CD4-positive, alpha-beta memory T cell (primary cell): ENCODE measurements around the gene SHFL. TPM values are rescaled to one million over a fixed set of nuclear protein-coding genes. Genes with fewer than 3 reads are reported as not detected.

Experiments used
- CTCF ChIA-PET: fragments of 350-600 bp; sonication (Branson Sonifier 250); formaldehyde crosslinking; loops from one replicate; lab custom pipeline; 2021; ENCODE audit warnings: inconsistent platforms; ENCODE audit not compliant: partially characterized antibody; lab: Charles Lee
- POLR2A ChIA-PET: fragments of 350-600 bp; sonication (Branson Sonifier 250); formaldehyde crosslinking; loops from one replicate; lab custom pipeline; 2021; ENCODE audit not compliant: partially characterized antibody; lab: Charles Lee
- DNase-seq, 5 donors: peaks; one replicate each; pipeline versions ENCODE4 v3.0.0 to v3.0.0-alpha.2; 2020 to 2022; ENCODE audit warnings: mixed read lengths in 1 of 5
- H3K27ac ChIP-seq: one replicate; pipeline ENCODE4 v1.7.0; 2013; ENCODE audit warnings: low read depth, low read length
- H3K27me3 ChIP-seq: 2 replicates; pipeline ENCODE4 v1.7.0; 2013; ENCODE audit warnings: mild to moderate bottlenecking, low read length, moderate library complexity; ENCODE audit not compliant: insufficient read depth
- H3K36me3 ChIP-seq: 2 replicates; pipeline ENCODE4 v1.7.0; 2013; ENCODE audit warnings: mild to moderate bottlenecking, low read length, moderate library complexity; ENCODE audit not compliant: insufficient read depth
- H3K4me1 ChIP-seq: 2 replicates; pipeline ENCODE4 v1.7.0; 2013; ENCODE audit warnings: mild to moderate bottlenecking, low read length, moderate library complexity; ENCODE audit not compliant: insufficient read depth
- H3K4me3 ChIP-seq, 2 donors: one replicate each; pipeline ENCODE4 v1.7.0; 2013; ENCODE audit warnings: low read length in 2 of 2, mild to moderate bottlenecking in 1 of 2
- H3K9me3 ChIP-seq, 2 donors: one replicate each; pipeline ENCODE4 v1.7.0; 2013; ENCODE audit warnings: low read length in 2 of 2, control low read depth in 1 of 2; ENCODE audit not compliant: control insufficient read depth in 1 of 2
- H3K27ac Mint-ChIP-seq, 7 donors: one replicate each; pipeline ENCODE4 v1.8.0; 2020 to 2021; ENCODE audit warnings: mixed read lengths in 7 of 7, mild to moderate bottlenecking in 6 of 7, inconsistent platforms in 3 of 7, moderate library complexity in 3 of 7
- H3K27me3 Mint-ChIP-seq, 2 donors: one replicate each; pipeline ENCODE4 v1.8.0; 2020 to 2021; ENCODE audit warnings: mixed read lengths in 2 of 2
- H3K36me3 Mint-ChIP-seq, 2 donors: one replicate each; pipeline ENCODE4 v1.8.0; 2020 to 2021; ENCODE audit warnings: mixed read lengths in 2 of 2, inconsistent platforms in 1 of 2, mild to moderate bottlenecking in 1 of 2
- H3K4me1 Mint-ChIP-seq, 4 donors: one replicate each; pipeline ENCODE4 v1.8.0; 2020 to 2021; ENCODE audit warnings: mixed read lengths in 4 of 4, mild to moderate bottlenecking in 1 of 4
- H3K4me3 Mint-ChIP-seq, 8 donors: one replicate each; pipeline ENCODE4 v1.8.0; 2020 to 2021; ENCODE audit warnings: mixed read lengths in 8 of 8, mild to moderate bottlenecking in 7 of 8, moderate library complexity in 6 of 8, inconsistent platforms in 3 of 8
- H3K9me3 Mint-ChIP-seq, 8 donors: one replicate each; pipeline ENCODE4 v1.8.0; 2020 to 2021; ENCODE audit warnings: mixed read lengths in 8 of 8, mild to moderate bottlenecking in 5 of 8, inconsistent platforms in 3 of 8, moderate library complexity in 1 of 8
- intact Hi-C: fragments of 100-400 bp; cut with micrococcal nuclease; formaldehyde crosslinking; loops from one replicate; pipeline ENCODE4 v1.15.1; 2023
- polyA plus RNA-seq, 2 donors: library from polyadenylated mRNA; unstranded; fragments of 300-500 nt; fragmentation: Illumina TruSeq; gene quantifications; one replicate each; pipeline ENCODE4 v1.2.3, GENCODE V29; 2021
- total RNA-seq, 2 experiments: library from RNA; stranded (reverse); gene quantifications; one replicate each; pipeline ENCODE4 v1.2.3, GENCODE V29; 2021

The SHFL gene
- total and polyA plus RNA-seq, 4 experiments from 2014 or later: 25.7 to 112 (median 85.0) TPM

DNA sequence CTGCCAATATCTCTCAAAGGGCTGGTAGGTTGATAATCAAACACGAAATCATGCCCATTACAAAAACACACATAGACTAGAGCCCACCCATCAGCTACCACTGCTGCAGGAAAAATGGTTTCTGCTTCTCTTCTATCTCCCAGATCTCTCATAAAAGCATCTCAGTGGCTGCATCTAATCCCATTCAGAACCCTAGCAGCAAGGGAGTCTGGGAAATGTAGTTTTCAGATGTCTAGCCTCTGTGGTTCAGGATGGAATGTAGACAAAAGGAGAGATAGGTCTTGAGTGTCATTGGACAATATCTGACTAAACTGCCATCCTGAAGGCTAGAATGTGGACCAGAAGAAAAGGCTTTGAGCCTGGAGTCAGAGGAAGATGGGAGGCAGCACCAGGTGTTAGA, 40.7 kb upstream of the SHFL start:
- no peaks in the 10 kb centered on the region for H3K36me3 Mint-ChIP-seq
- H3K27me3 ChIP-seq: no peaks in the 10 kb centered on the region
- peaks cover 0 to 8% (median under 1%) of the 10 kb centered on the region in 8 donors for H3K9me3 Mint-ChIP-seq
- no peak overlapping the region for H3K27ac Mint-ChIP-seq
- ChIA-PET CTCF (no interaction called here), POLR2A (no interaction called here)
- H3K4me1 ChIP-seq: no peaks in the 10 kb centered on the region
- H3K4me3 ChIP-seq: no peak overlapping the region
- H3K4me1 Mint-ChIP-seq: peaks cover 0 to 4% (median 0%) of the 10 kb centered on the region in 4 donors
- no peak for DNase-seq
- peak overlapping the region in 1 of 8 donors; percentile 47 for H3K4me3 Mint-ChIP-seq
- no peak overlapping the region for H3K27ac ChIP-seq
- H3K9me3 ChIP-seq: no peaks in the 10 kb centered on the region
- intact Hi-C loops: no loop called here
- H3K36me3 ChIP-seq: no peaks in the 10 kb centered on the region
- peaks cover 16 to 26% of the 10 kb centered on the region in 2 donors for H3K27me3 Mint-ChIP-seq

DNA sequence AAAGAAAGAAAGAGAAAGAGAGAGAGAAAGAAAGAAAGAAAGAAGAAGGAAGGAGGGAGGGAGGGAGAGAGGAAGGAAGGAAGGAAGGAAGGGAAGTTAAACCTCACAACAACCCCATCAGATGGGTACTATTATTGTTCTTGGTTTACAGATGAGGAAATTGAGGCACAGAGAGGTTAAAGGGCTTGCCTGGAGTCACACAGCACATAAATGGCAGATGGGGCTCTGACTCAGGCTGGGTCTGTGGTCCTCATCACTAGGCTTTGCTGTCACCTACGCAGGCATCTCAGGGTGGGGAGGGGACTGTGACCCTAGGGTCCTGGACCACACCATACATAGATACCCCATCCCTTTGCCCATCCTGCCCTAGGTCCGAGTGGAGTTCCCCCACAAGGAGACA, 36.5 kb upstream of the SHFL start:
- no peak overlapping the region for H3K4me3 Mint-ChIP-seq
- no peaks in the 10 kb centered on the region for H3K9me3 ChIP-seq
- CTCF ChIA-PET: no interaction called here

DNA sequence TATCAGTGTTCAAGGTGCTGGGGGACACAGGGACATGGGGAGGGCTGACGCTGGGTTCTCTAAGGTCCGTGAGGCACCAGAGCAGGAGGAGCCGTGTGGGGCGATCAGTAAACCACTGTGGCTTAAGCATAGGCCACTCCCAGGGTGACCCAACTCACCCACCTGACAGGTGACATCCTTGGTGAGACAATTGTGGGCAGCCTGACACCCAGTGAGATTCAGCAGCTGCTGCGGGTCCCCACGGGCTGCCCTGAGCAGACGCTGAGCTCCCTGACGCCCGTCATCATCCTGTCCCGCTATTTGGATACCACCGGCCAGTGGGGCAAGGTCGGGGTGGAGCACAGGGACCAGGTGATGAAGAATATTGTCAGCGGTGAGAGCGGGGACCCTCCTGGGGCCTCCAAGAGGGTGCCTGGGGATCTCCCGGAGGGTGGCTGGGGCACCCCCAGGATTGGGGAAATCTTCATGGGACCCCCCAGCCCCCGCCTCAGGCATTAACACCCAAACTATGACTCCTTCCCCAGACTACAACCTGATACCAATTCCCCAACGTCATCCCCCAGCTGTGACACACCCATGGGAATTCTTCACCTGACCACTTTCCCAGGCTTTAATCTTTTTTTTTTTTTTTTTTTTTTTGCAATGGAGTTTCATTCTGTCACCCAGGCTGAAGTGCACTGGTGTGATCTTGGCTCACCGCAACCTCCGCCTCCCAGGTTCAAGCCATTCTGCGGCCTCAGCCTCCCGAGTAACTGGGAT, 33.3 kb upstream of the SHFL start:
- Histone ChIP-seq H3K4me1 (no peaks in the 10 kb centered on the region), H3K36me3 (no peaks in the 10 kb centered on the region), H3K4me3 (no peak overlapping the region), H3K27ac (no peak overlapping the region), H3K27me3 (no peaks in the 10 kb centered on the region), H3K9me3 (no peaks in the 10 kb centered on the region)
- H3K4me1 Mint-ChIP-seq: no peaks in the 10 kb centered on the region
- intact Hi-C loops: no loop called here
- H3K36me3 Mint-ChIP-seq: no peaks in the 10 kb centered on the region
- DNase-seq: no peak
- no peak overlapping the region for H3K4me3 Mint-ChIP-seq
- H3K27ac Mint-ChIP-seq: no peak overlapping the region
- H3K9me3 Mint-ChIP-seq: no peaks in the 10 kb centered on the region
- ChIA-PET POLR2A (no interaction called here), CTCF (no interaction called here)
- no peaks in the 10 kb centered on the region for H3K27me3 Mint-ChIP-seq

More for the DNA sequence above, 36.5 kb upstream of the SHFL start:
- H3K36me3 Mint-ChIP-seq: no peaks in the 10 kb centered on the region
- intact Hi-C loops: no loop called here
- H3K36me3 ChIP-seq: no peaks in the 10 kb centered on the region
- no peak for DNase-seq
- H3K27ac Mint-ChIP-seq: no peak overlapping the region
- no peaks in the 10 kb centered on the region for H3K4me1 Mint-ChIP-seq
- H3K4me1 ChIP-seq: no peaks in the 10 kb centered on the region
- peaks cover 0 to 2% (median 0%) of the 10 kb centered on the region in 8 donors for H3K9me3 Mint-ChIP-seq
- H3K27me3 Mint-ChIP-seq: peaks cover 4 to 9% of the 10 kb centered on the region in 2 donors
- no peak overlapping the region for H3K4me3 ChIP-seq
- no peaks in the 10 kb centered on the region for H3K27me3 ChIP-seq
- H3K27ac ChIP-seq: no peak overlapping the region
- POLR2A ChIA-PET: no interaction called here

DNA sequence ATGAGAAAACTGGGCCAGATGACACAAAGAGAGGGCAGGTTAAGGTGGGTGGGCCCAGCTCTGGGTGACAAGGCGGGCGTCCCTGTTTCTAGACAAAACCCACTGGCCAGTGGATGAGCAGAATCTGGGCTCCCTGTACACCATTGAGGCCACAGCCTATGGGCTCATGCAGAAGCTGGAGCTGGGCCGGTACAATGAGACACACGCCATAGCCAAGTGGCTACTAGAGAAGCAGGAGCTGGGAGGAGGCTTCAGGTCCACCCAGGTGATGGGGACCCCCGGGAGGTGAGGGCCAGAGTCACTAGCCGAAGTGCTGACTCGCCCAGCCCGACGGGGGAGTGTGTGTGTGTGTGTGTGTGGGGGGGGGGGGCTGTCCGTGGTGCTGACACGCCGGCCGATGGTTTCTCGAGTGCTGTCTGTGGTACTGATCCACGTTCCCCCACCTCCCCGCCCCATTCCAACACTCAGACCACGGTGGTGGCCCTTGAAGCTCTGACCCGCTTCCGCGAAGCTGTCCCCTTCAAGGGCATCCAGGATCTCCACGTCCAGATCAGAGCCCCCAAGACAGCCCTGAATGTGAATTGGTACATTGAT, 24.3 kb upstream of the SHFL start:
- Mint-ChIP-seq H3K36me3 (no peaks in the 10 kb centered on the region), H3K27ac (no peak overlapping the region), H3K27me3 (peaks cover 16 to 17% of the 10 kb centered on the region in 2 donors), H3K4me3 (peak overlapping the region in 1 of 8 donors; percentile 41), H3K4me1 (no peaks in the 10 kb centered on the region), H3K9me3 (peaks cover 0 to 2% (median 0%) of the 10 kb centered on the region in 8 donors)
- no peaks in the 10 kb centered on the region for H3K27me3 ChIP-seq
- intact Hi-C loops: no loop called here
- no peak overlapping the region for H3K27ac ChIP-seq
- no peaks in the 10 kb centered on the region for H3K36me3 ChIP-seq
- no peaks in the 10 kb centered on the region for H3K9me3 ChIP-seq
- no peak overlapping the region for H3K4me3 ChIP-seq
- ChIA-PET CTCF (interaction anchor here (1.0 kb wide), 2 partner anchors 34 to 61 kb away, joined by 3 read pairs; no protein-coding TSS in a partner anchor), POLR2A (no interaction called here)
- no peak for DNase-seq
- no peaks in the 10 kb centered on the region for H3K4me1 ChIP-seq

DNA sequence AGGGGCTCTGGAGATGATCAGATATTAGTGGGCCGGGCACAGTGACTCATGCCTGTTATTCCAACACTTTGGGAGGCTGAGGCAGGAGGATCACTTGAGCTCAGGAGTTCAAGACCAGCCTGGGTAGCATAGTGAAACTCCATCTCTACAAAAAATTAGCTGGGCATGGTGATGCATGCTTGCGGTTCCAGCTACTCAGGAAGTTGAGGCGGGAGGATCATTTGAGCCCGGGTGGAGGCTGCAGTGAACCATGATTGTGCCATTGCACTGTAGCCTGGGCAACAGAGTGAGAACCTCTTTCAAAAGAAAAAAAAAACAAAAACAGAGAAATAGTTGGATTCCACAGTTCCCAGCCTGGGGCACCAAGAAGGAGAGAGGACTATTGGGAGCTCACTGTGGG, 17.9 kb upstream of the SHFL start:
- ChIA-PET POLR2A (no interaction called here), CTCF (interaction anchor here (0.7 to 1.6 kb wide), 2 partner anchors 41 to 190 kb away, joined by 4 to 6 read pairs; no protein-coding TSS in a partner anchor)
- peaks cover 8 to 10% (median 9%) of the 10 kb centered on the region in 4 donors for H3K4me1 Mint-ChIP-seq
- H3K36me3 ChIP-seq: no peaks in the 10 kb centered on the region
- no peaks in the 10 kb centered on the region for H3K9me3 ChIP-seq
- peaks cover 11% of the 10 kb centered on the region for H3K4me1 ChIP-seq
- no peak overlapping the region for H3K4me3 ChIP-seq
- no peak overlapping the region for H3K27ac ChIP-seq
- peaks cover 7% of the 10 kb centered on the region in 2 donors for H3K27me3 Mint-ChIP-seq
- no peak for DNase-seq
- peak overlapping the region in 2 of 8 donors; percentile 15 to 40 for H3K4me3 Mint-ChIP-seq
- H3K9me3 Mint-ChIP-seq: peaks cover 0 to 3% (median 0%) of the 10 kb centered on the region in 8 donors
- intact Hi-C loops: no loop called here
- no peaks in the 10 kb centered on the region for H3K27me3 ChIP-seq
- H3K27ac Mint-ChIP-seq: peak overlapping the region in 3 of 7 donors; percentile 46 to 79 (median 64)
- no peaks in the 10 kb centered on the region for H3K36me3 Mint-ChIP-seq

DNA sequence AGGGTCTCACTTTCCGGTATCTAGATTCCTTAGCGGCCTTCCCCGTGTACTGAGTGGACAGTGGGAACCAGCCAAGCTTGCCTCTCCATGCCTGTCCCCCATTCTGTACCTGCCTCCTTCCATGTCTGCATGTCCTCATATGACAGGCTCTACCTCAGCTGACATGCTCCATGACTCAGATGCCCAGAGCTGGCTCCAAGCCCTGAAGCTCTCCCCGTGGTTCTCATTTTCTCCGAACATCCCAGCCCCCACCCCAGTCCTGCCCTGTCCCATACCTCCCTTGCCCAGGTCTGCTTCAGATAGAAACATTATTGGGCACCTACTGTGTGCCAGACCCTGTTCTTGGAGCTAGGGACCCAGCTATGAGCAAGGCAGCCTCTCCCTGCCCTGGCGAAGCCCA, 17.1 kb upstream of the SHFL start:
- H3K9me3 ChIP-seq: no peaks in the 10 kb centered on the region
- H3K4me3 ChIP-seq: no peak overlapping the region
- H3K36me3 ChIP-seq: no peaks in the 10 kb centered on the region
- Mint-ChIP-seq H3K27me3 (peaks cover 4 to 5% of the 10 kb centered on the region in 2 donors), H3K9me3 (peaks cover 0 to 4% (median 0%) of the 10 kb centered on the region in 8 donors), H3K4me3 (no peak overlapping the region), H3K36me3 (no peaks in the 10 kb centered on the region), H3K4me1 (peaks cover 8 to 10% (median 9%) of the 10 kb centered on the region in 4 donors), H3K27ac (no peak overlapping the region)
- ChIA-PET POLR2A (no interaction called here), CTCF (interaction anchor here (1.6 kb wide), 1 partner anchor 41 kb away, joined by 6 read pairs; no protein-coding TSS in a partner anchor)
- H3K4me1 ChIP-seq: peaks cover 11% of the 10 kb centered on the region
- intact Hi-C loops: no loop called here
- H3K27me3 ChIP-seq: no peaks in the 10 kb centered on the region
- DNase-seq: no peak
- H3K27ac ChIP-seq: no peak overlapping the region

DNA sequence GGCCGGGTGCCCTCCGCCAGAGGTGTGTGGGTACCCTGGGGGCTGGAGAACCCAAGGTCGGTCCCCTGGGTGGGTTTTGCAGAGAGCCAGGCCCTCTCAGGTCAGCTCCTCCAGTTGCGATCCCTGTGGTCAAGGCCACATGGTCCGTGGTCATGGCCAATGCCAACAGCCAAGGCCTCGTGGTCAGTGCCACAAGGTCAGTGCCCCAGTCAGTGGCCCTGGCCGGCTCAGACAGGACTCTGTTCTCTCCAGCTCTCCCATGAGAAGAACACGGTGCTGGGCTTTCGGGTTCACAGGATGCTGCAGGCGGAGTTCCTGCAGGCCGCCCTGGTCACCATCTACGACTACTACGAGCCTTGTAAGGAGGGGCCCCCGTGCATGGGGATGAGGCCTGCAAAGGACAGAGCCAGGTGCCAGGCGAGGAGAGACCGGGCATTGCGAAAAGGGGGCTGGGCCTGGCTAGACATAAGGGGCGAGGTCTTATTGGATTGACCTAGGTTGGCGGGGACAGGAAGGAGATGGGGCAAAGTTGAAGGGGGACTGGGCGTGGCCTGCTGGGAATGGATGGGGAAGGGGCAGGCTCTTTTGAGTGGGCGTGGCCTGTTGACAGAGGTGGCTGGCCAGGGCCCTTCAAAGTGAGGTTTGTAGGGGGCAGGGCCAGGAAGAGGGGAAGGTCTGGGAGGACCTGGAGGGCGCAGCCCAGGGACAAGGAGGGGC, 15.2 kb upstream of the SHFL start:
- H3K4me3 Mint-ChIP-seq: no peak overlapping the region
- H3K9me3 ChIP-seq: no peaks in the 10 kb centered on the region
- H3K4me1 Mint-ChIP-seq: peaks cover 8 to 10% (median 9%) of the 10 kb centered on the region in 4 donors
- DNase-seq: no peak
- H3K36me3 ChIP-seq: no peaks in the 10 kb centered on the region
- H3K36me3 Mint-ChIP-seq: no peaks in the 10 kb centered on the region
- H3K9me3 Mint-ChIP-seq: peaks cover 0 to 6% (median 0%) of the 10 kb centered on the region in 8 donors
- ChIA-PET CTCF (interaction anchor here (0.9 kb wide), 1 partner anchor 14 kb away, joined by 3 read pairs; no protein-coding TSS in a partner anchor), POLR2A (no interaction called here)
- no peaks in the 10 kb centered on the region for H3K27me3 ChIP-seq
- no peak overlapping the region for H3K4me3 ChIP-seq
- no peak overlapping the region for H3K27ac ChIP-seq
- H3K4me1 ChIP-seq: peaks cover 11% of the 10 kb centered on the region
- intact Hi-C loops: no loop called here
- H3K27ac Mint-ChIP-seq: no peak overlapping the region
- H3K27me3 Mint-ChIP-seq: peaks cover 2 to 3% of the 10 kb centered on the region in 2 donors
